GM15510 (cell line): ENCODE results near the gene IKZF3.

Experiments
- POLR2A ChIP-seq: IDR thresholded peaks from 3 replicates; pipeline ENCODE4 v1.6.1; 2011; ENCODE audit warnings: borderline replicate concordance; ENCODE audit not compliant: insufficient read length; ENCODE audit errors: extremely low read depth

The IKZF3 gene

GRCh38 chr17:39863918-39864746 lies at the start of gene IKZF3:
TSS of gene IKZF3 (minus strand) at chr17:39864312. CDS start at chr17:39864126, 186 bp downstream.
- TF ChIP-seq POLR2A = peak; percentile 70

- no peak for TF ChIP-seq POLR2A
Measured at GRCh38 chr17:39908789-39909352, 44.8 kb upstream of the IKZF3 start.

DNA sequence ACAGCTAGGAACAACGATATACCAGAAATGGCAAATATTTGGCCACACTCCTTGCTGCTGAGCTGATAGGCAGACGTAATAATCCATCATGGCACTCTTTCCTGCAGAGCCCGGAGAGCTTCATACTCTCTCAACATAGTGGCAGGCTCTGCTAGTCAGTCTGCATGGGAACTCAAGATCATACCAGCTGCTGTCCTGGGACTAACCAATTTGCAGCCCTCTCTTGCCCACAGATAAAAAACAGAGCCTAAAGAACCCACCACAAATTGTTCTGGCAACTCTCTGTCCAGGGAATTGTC lies 40.8 kb upstream of the IKZF3 start:
- no peak for TF ChIP-seq POLR2A

- no peak for TF ChIP-seq POLR2A
Measured at GRCh38 chr17:39903158-39903884, 39.2 kb upstream of the IKZF3 start.

DNA sequence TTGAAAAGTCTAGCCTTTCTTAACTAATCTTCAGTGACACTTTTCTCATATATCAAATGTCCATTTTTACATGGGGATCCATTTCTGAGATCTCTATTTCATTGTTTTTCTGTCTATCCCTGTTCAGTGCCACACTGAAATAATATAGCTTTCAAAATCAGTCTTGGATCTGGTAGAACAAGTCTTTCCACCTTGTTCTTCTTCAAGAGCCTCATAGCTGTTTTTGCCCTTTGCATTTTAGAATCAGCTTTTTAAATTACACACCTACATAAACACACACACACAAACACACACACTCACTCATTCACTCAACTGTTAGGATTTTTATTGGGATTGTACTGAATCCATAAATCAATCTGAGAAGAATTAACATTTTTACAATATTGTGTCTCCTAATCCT lies 35.1 kb upstream of the IKZF3 start:
- TF ChIP-seq POLR2A = no peak

- TF ChIP-seq POLR2A = no peak
Measured at GRCh38 chr17:39898088-39898487, 34.0 kb upstream of the IKZF3 start.

- TF ChIP-seq POLR2A = no peak
Measured at GRCh38 chr17:39894681-39895376, 30.7 kb upstream of the IKZF3 start.

- TF ChIP-seq POLR2A = no peak
Measured at GRCh38 chr17:39889200-39889599, 25.1 kb upstream of the IKZF3 start.

DNA sequence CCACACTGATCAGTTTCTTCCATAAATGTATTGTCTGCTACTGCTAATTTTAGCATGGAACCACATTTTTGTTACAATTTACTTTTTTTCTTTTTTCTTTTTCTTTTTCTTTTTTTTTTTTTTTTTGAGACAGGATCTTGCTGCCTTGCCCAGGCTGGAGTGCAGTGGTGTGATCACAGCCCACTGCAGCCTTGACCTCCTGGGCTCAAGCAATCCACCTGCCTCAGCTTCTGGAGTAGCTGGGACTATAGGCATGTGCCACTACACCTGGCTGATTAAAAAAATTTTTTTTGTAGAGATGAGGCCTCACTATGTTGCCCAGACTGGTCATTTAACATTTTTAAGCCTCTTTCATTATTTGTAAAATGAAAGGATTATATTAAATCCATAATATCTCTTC lies 23.0 kb upstream of the IKZF3 start:
- no peak for TF ChIP-seq POLR2A

DNA sequence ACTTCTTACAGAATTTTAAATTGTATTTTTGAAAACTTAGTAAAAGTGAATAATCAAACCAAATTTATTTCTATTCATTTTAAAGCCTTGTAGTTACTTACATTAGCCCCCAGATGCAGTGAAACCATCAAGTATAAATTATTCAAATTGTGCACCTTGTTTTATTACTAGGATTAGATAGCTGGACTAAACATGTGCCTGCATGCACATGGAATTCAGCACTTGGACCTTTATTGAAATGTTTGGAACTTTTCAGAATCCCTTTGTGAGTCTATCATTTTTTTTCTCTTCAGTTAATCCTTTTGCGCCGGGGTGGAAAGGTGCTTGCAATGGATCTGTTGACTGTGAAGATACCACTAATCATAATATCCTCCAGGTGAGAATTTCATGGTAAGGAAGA lies 8.6 kb upstream of the IKZF3 start:
- TF ChIP-seq POLR2A = no peak

DNA sequence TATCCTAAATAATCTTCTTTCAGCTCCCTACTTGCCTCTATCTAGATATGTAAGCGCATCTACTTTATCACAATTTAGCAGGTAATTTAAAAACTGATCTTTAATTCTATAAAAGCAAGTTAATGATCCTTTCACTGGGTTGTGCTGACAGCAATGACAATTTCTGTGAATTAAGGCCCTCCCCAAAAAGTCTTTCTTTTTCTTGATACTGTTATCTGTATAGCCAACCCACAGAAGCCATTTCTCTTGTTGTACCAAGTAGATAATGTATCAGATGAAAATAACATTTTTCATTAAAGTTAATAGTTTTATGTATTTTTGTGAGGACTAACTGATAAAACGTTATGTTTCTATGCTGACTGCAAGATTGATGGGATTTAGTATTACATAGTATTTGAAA lies 7.7 kb upstream of the IKZF3 start:
- no peak for TF ChIP-seq POLR2A

DNA sequence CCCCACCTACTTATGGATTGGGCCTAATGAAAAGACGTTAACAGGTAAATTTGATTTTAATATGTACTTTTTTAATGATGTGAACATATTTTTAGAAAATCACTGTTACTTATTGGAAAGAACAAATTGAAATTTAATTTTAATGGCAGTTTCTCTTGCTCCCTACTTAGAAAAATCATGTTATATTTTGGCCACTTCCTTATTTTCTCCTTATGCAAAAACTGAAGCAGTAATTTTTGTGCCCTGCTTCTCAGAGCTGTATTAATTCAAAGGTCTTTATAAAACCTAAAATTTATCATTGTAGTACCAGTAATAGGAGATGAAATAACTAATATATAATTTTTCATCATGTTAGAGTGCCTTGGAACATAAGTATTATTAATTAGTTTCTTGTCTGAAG lies 6.7 kb upstream of the IKZF3 start:
- no peak for TF ChIP-seq POLR2A

DNA sequence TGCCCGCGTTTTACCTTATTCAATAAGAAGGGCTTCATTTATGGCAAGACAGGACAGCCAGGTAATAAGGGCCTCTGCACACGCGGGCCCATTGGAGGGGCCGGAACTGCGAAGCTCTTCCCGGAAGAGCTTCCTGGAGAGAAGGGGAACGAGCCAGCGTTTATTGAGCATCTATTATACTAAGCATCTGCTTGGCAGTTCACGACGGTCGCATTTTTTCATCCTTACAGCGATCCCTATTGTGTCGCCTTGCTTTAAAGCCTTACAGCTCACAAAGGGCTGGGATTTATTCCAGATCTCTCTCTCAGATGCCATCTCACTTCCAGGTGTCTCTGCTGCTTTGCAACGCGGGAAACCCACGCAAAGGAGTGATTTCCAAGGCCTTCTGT lies 4.4 kb upstream of the IKZF3 start:
- TF ChIP-seq POLR2A = no peak

DNA sequence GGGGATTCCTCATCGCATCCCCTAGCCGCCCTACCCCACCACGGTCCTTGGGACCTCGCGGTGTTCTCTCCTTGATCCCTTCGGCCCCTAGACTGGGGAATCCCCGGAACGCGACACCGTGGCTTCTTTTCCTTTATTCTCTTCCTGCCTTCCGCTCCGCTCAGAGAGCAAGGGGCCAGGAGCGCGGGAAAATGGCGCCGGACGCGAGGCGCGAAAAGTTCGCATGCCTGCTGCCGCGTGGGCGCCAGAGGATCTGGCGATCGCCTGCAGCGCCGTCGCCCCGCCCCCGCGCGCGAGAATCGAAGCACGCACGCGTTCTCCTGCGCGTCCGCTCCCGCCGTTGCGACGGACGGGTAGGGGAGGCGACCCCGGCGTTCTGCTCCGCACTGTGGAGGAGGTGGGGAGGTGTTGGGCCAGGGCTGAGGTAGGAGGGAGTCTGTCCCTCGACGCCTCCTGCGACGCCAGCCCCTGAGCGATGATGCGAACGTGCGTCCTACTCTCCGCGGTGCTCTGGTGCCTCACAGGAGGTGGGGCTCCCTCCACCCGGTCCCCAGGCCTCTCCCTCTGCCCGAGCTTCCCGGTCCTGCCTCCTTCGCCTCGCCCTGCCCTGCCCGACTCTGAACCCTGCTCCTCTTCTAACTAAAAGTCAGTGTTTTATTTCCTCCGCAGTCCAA lies 3.9 kb upstream of the IKZF3 start, which contains the start of gene ZPBP2:
Gene ZPBP2, plus strand, starts transcription at position 323 of the 674 bp plus-strand sequence. Its CDS starts 153 bp downstream, at position 476.
- peak; percentile 38 for TF ChIP-seq POLR2A

DNA sequence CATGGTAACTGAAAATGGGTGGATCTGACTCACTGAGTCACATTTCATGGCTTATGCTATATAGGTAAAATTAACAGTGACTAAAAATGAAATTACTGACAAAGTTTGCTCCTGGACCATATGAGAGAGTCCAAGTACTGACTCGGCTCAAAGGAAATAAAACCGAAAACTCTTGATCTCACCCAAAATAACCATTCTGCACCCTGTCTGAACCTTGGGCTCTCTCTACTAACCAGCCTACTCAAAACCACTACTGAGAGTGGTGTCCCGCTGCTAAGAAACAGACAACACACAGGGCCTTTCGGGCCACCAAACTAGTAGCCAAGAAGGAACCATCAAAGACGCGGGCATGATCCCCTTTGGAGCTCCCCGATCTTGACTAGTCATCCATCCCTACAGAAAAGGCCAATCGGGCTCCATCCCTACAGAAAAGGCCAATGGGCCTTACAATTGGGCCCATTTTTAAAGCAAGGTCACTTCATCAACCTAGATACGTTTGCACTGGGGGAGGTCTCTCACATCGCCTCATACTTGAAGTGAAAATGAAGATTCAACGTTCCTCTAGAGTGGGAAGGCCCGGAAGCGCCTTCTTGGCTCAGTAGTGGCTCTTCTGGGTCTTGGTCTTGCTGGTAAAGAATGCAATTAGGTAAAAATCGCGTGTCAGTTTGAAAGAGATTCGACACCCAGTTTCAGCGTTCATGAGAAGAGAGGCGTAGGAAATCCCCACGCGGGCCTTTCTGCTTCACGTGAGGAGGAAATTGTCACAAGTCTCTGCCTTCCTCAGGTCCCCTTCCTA lies 3.2 kb upstream of the IKZF3 start:
- TF ChIP-seq POLR2A = no peak
